ENCODE results near the gene TRAPPC6A. TPM values are rescaled to one million over a fixed set of nuclear protein-coding genes. Genes with fewer than 3 reads are reported as not detected.
A peak's percentile ranks its signal among the peaks of the same experiment; 100 is the strongest.

TRAPPC6A gene
- total and polyA plus RNA-seq, 9 of the 15 experiments (the other 6 are each of a cell fraction or from before 2014, with no cell fraction given): 0.82 to 23.6 (median 11.6) TPM

DNA sequence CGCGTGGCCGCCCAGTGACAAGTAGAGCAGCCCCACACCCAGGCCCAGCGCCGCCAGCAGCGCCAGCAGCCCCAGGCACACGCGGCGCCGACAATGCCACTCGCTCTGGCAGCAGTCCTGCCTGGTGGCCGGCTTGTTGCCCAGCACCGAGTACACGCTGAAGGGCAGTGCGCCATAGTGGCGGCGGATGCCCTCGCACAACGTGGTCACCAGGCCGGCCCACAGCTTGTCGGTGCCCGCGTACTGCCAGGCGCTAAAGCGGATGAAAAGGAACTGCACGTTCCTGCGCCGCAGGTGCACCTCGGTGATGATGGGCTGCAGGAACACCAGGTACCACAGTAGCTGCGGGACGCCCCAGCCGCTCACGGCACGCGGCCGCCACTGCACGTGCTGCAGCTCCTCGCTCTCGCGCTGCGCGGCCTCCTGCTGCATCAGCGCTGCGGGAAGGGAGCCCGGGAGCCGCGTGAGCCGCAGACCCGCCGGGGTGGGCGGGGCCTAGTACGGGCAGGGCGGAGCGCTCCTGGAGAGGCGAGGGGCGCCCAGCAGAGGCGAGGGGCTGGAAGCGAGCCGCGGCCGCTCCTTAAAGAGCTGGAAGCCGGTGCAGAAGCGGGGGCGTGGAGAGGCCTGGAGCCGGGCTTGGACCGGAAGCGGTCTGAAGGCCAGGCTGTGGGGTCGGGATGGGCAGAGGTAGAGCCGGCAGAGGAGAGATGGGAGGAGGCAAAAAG, 24.5 kb downstream of the TRAPPC6A start (continued):
- TF ChIP-seq, protein P1, sequence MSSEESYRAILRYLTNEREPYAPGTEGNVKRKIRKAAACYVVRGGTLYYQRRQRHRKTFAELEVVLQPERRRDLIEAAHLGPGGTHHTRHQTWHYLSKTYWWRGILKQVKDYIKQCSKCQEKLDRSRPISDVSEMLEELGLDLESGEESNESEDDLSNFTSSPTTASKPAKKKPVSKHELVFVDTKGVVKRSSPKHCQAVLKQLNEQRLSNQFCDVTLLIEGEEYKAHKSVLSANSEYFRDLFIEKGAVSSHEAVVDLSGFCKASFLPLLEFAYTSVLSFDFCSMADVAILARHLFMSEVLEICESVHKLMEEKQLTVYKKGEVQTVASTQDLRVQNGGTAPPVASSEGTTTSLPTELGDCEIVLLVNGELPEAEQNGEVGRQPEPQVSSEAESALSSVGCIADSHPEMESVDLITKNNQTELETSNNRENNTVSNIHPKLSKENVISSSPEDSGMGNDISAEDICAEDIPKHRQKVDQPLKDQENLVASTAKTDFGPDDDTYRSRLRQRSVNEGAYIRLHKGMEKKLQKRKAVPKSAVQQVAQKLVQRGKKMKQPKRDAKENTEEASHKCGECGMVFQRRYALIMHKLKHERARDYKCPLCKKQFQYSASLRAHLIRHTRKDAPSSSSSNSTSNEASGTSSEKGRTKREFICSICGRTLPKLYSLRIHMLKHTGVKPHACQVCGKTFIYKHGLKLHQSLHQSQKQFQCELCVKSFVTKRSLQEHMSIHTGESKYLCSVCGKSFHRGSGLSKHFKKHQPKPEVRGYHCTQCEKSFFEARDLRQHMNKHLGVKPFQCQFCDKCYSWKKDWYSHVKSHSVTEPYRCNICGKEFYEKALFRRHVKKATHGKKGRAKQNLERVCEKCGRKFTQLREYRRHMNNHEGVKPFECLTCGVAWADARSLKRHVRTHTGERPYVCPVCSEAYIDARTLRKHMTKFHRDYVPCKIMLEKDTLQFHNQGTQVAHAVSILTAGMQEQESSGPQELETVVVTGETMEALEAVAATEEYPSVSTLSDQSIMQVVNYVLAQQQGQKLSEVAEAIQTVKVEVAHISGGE (CRISPR knock-in tag; IDR thresholded peaks at IDR 0.05): no peak
- TF ChIP-seq GABPA (tag; conservative IDR thresholded peaks at IDR 0.05; ENCODE audit: low read depth): no peak
- no peak for TF ChIP-seq C11orf30 (IDR thresholded peaks at IDR 0.05; ENCODE audit: low read depth)
- TF ChIP-seq, protein P2, sequence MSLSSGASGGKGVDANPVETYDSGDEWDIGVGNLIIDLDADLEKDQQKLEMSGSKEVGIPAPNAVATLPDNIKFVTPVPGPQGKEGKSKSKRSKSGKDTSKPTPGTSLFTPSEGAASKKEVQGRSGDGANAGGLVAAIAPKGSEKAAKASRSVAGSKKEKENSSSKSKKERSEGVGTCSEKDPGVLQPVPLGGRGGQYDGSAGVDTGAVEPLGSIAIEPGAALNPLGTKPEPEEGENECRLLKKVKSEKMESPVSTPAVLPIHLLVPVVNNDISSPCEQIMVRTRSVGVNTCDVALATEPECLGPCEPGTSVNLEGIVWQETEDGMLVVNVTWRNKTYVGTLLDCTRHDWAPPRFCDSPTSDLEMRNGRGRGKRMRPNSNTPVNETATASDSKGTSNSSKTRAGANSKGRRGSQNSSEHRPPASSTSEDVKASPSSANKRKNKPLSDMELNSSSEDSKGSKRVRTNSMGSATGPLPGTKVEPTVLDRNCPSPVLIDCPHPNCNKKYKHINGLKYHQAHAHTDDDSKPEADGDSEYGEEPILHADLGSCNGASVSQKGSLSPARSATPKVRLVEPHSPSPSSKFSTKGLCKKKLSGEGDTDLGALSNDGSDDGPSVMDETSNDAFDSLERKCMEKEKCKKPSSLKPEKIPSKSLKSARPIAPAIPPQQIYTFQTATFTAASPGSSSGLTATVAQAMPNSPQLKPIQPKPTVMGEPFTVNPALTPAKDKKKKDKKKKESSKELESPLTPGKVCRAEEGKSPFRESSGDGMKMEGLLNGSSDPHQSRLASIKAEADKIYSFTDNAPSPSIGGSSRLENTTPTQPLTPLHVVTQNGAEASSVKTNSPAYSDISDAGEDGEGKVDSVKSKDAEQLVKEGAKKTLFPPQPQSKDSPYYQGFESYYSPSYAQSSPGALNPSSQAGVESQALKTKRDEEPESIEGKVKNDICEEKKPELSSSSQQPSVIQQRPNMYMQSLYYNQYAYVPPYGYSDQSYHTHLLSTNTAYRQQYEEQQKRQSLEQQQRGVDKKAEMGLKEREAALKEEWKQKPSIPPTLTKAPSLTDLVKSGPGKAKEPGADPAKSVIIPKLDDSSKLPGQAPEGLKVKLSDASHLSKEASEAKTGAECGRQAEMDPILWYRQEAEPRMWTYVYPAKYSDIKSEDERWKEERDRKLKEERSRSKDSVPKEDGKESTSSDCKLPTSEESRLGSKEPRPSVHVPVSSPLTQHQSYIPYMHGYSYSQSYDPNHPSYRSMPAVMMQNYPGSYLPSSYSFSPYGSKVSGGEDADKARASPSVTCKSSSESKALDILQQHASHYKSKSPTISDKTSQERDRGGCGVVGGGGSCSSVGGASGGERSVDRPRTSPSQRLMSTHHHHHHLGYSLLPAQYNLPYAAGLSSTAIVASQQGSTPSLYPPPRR (CRISPR knock-in tag; IDR thresholded peaks at IDR 0.05; ENCODE audit: borderline replicate concordance): no peak
- TF ChIP-seq, protein P3, sequence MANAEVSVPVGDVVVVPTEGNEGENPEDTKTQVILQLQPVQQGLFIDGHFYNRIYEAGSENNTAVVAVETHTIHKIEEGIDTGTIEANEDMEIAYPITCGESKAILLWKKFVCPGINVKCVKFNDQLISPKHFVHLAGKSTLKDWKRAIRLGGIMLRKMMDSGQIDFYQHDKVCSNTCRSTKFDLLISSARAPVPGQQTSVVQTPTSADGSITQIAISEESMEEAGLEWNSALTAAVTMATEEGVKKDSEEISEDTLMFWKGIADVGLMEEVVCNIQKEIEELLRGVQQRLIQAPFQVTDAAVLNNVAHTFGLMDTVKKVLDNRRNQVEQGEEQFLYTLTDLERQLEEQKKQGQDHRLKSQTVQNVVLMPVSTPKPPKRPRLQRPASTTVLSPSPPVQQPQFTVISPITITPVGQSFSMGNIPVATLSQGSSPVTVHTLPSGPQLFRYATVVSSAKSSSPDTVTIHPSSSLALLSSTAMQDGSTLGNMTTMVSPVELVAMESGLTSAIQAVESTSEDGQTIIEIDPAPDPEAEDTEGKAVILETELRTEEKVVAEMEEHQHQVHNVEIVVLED (CRISPR knock-in tag; IDR thresholded peaks at IDR 0.05): no peak
- TF ChIP-seq E2F3 (CRISPR knock-in tag; IDR thresholded peaks at IDR 0.05): no peak
- peak; percentile 76 for TF ChIP-seq CXXC5 (CRISPR knock-in tag; IDR thresholded peaks at IDR 0.05)
- TF ChIP-seq EZH2 (IDR thresholded peaks at IDR 0.05; ENCODE audit: borderline replicate concordance, low read depth, low read length): no peak
- no peak for TF ChIP-seq ZBTB1 (CRISPR knock-in tag; IDR thresholded peaks at IDR 0.05; ENCODE audit: borderline replicate concordance, low read depth)
- no peak for TF ChIP-seq PCBP1 (IDR thresholded peaks at IDR 0.05; ENCODE audit: low read depth, low read length, poor library complexity, severe bottlenecking)
- no peak for TF ChIP-seq ZNF175 (CRISPR knock-in tag; IDR thresholded peaks at IDR 0.05; ENCODE audit: low read depth)
- TF ChIP-seq ADNP (tag; IDR thresholded peaks at IDR 0.05): no peak
- no peak for TF ChIP-seq ZFP36 (IDR thresholded peaks at IDR 0.05; ENCODE audit: low read depth, low read length, partially characterized antibody)
- TF ChIP-seq TEAD2 (tag; IDR thresholded peaks at IDR 0.05): no peak
- no peak for TF ChIP-seq DIDO1 (tag; IDR thresholded peaks at IDR 0.05; ENCODE audit: low read depth)
- no peak for TF ChIP-seq SRSF7 (optimal IDR thresholded peaks at IDR 0.05; ENCODE audit: low read depth, low read length)
- TF ChIP-seq CBX2 (IDR thresholded peaks at IDR 0.05; ENCODE audit: insufficient read depth, low read length, poor library complexity, severe bottlenecking): no peak

All from K562 (cell line).